T follicular helper cell (primary cell): ENCODE data around the gene LCN2.
A peak's percentile ranks its signal among the peaks of the same experiment; 100 is the strongest.

Experiments used
- DNase-seq: peaks from one replicate; pipeline ENCODE4 v3.0.0-alpha.2; 2020; ENCODE audit warnings: low read depth

Gene LCN2

DNA sequence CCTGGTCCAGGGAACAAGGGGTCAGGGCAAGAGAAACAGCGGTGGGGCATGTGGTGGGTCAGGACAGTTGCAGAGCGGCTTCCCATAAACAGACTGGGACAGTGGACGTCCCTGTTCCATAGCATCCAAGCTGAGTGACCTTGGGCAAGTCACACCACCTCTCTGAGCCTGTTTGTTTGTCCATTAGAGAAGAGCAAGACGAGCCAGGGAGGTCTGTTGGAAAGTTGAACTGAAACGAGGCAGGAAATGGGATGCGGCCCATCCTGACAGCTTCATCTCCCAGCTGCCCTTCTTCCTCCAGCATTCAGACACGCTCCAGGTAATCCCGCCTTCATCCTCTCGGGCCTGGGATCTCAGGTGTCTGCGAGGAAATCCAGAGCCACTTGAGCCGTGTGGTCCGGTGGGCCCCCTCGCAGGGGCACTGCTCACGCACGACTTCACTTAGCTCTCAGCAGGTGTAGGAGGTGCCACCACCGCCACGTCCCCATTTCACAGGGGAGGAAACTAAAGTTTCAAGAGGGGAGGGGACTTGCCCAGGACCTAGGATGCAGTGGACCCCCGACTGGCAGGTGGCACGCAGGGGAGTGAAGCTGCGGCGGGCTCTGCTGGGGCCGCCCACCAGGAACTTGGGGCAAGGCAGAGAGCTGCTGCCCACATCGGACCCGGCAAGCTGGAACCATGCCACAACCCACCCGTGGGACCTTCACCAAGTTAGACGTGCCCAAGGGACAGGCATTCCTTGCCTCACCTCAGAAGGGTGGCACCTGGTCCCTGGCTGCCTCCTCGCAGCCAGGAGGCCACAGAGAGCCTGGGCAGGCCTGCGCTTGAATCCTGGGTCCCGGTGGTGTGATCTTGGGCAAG is 34.7 kb upstream of the LCN2 start:
- DNase-seq: no peak

DNA sequence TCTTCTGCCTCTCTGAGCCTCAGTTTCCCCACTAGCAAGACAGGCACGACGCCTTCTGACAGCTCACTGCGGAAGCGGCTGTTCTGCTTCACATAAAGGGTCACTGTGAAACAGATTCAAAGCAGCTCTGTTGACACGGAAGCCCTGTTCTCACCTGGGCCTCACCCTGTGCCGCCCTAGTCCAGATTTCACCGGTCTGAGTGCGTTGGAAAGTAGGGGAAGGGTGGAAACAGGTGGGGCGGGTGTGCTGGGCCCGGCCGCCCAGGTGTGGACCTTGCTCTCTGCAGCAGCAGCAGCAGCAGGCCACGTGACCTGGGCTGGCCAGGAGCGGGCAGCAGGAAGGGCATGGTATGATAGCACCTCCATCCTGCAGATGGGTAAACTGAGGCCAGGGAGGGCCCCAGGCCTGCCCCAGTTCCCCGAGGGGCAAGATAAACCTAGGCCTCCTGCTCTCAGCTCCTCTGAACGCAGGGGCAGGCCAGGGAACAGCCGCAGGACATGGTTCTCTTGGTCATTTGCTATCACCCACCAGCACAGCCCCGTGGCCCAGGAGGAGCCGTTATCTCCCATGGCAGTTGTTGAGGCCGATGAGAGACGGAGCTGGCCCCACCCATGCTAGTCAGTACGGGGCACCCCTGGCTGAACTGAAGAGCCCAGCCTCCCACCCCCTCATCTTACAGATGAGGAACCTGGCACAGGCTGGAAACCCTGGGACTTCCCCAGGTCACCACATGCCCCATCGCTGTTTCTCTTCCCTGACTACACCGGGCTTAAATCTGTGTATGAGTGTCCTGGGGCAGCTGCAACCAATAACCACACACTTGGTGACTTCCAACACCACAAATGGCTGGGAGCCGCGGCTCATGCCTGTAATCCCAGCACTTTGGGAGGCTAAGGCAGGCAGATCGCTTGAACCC is 33.8 kb upstream of the LCN2 start:
- no peak for DNase-seq

DNA sequence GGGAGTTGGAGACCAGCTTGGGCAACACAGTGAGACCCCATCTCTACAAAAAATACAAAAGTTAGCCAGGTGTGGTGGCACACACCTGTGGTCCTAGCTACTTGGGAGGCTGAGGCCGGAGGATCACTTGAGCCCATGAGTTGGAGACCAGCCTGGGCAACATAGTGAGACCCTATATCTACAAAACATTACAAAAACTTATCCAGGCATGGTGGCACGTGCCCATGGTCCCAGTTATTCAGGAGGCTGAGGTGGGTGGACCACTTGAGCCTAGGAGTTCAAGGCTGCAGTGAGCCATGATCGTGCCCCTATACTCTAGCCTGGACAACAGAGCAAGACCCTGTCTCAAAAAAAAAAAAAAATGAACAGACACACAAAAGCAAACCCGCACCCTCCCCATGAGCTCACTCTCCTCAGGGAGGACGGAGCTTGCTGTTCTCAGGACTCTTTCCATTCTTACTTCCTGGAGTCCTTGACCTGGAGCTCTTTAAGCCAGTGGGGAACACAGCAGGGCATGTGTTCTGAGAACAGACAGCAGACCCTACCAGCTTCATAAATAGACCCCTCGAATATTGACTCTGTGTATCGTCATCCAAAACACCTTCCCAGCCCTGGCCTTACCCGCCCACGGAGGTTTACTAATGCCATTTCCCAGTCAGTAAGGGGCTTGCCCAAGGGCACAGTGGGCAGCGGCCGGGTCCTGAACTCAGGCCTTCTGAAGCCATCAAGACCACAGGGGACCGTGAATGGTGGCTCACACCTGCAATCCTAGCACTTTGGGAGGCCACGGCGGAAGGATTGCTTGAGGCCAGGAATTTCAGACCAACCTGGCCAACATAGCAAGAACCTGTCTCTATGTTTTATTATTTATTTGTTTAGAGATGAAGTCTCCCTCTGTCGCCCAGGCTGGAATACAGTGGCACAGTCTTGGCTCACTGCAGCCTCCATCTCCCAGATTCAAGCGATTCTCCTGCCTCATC is 32.9 kb upstream of the LCN2 start:
- DNase-seq: no peak

DNA sequence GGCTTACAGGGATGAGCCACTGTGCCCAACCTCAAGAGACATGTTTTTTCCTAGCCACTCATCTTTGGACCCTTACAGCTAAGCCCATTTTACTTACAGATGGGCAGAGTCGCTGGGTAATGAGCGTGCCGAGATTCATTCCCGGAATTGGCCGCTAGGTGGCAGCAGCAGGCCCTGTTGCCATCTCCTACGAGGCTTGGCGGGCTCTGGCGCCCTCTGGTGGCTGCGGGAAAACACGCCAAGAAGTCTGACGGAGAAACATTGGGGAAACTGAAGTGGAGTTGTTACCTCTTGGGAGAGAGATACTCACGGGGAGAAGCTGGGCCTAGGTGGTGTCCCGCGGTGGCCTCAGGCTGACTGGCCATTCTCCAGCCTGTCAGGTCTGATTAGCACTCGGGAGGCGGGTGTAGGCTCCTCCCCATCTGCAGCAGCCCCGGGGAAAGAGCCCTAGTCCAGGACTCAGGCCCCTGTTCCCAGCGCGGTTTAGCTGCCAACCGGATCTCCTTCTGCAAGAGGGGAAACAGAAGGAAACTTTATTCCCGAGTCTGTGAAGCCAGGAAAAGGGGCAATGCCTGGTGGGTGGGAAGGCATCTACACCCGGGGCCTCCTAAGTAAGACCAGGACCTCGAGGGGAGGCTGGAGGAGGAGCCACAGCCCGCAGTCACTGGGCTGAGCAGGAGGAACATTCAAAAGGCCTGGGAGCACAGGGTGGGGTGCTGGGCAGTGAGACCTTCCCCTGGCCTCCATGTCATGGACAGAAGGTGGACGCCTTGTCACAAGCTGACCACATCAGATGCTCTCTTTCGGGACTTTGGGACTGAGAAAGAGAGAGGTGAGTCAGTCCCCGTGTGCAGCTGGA is 31.4 kb upstream of the LCN2 start:
- DNase-seq: peak; percentile 93

DNA sequence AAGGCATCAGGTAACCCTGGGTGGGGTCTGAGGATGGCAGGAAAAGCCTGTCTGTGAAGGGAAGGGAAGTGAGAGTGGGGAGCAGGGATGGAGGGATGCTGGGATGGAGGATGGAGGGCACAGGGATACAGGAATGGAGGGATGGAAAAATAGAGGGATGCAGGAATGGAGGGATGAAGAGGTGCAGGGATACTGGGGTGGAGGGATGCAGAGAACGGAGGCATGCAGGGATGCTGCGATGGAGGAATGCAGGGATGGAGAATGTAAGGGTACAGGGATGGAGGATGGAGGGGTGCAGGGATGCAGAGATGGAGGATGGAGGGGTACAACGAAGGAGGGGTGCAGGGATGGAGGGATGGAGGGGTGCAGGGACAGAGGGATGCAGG is 30.8 kb upstream of the LCN2 start:
- no peak for DNase-seq

DNA sequence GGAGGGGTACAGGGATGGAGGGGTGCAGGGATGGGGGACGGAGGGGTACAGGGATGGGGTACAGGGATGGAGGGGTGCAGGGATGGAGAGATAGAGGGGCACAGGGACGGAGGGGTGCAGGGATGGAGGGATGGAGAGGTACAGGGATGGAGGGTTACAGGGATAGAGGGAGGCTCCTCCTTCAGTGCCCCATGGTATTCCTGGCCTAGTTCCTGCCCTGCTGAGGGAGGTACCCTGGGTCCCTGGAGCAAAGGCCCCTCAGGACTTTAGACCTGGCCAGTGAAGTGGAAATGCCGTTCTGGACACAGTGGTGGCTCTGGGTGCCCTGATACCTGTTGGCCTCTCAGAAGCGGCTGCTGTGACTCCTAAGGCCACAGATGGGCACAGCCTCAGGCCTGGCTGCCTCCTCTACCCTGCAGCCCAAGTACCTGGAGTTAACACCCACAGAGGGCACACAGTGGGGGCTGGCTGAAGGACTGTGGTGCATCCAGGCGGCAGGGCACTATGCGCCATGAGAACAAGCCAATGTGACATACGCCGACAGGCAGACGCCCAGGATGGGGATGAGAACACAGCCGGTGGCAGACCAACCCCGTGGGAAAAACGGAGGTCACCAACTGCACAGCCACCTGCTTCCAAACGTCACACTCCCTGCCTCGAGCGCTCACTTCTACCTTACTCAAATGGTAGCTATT is 30.1 kb upstream of the LCN2 start:
- DNase-seq: no peak

DNA sequence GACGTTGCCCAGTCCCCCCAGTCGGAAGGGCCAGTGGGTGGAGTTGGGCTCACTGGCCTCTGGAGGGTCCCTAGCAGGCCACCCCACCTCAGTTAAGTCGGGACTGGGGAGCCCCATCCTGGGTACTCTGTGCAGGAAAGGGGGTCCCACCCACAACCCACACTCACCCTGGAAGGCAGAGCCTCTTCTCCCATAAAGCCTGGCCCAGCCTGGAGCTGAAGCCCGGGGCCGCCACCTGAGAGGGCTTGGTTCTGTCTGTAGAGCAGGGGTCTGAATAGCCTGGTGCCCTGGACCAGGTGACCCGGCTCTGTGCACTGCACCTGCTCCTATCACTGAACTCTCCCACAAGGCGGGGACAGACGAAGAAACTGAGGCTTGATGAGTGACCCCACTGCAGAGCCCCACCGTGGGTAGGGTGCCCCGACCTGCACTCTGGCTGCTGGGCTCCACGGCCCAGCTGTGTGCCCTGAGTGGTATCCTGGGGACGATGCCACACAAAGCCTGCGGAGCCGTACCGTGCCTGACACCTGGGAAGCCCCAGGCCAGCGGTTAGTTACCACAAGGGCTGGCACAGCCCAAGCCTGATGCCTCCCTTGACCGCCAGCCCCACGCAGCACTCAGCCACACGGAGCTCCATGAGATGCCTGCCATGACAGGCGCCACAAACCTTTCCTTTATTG is 29.1 kb upstream of the LCN2 start:
- DNase-seq: no peak

DNA sequence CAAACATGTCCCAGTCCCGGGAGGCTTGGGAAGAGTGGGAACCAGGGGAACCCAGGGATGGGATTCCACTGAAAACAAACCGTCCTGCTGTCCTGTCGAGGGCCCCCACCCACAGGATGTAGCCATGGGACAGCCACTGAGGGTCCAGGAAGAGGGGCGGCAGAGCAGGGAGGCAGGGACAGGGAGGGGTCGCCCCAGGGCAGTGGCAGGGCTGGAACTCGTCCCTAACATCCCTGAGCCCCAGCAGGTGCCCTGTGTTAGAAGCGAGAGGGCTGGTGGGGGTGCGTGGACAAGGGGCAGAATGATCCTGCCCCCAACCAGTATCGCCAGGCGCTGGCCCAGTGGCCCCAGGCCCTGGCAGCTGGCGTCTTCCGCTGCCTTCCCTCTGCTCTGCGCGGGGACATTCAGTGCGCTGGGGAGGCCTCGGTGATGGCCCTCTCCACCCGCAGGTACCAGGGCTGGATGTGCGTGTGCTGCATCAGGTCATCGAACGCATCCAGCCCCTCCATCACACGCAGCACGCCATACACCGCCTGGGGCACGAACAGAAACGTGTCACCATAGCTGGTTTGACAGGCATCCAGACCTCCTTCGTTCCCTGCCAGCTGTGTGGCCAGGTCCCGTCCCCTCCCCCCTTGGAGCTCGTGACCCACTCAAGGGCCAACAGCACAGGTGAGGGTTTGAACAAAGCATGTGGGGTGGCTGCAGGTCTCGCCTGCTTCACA is 28.4 kb upstream of the LCN2 start:
- no peak for DNase-seq

DNA sequence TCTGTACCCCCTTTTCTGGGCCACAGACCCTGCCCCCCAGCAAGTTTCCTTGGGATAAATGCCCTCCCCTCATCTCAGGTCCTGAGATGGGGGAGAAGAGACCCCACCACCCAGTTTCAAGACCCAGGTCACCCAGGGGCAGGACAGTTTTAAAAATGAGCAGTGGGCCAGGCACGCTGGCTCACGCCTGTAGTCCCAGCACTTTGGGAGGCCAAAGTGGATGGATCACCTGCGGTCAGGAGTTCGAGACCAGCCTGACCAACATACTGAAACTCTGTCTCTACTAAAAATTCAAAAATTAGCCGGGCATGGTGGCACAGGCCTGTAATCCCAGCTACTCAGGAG is 27.8 kb upstream of the LCN2 start:
- no peak for DNase-seq

DNA sequence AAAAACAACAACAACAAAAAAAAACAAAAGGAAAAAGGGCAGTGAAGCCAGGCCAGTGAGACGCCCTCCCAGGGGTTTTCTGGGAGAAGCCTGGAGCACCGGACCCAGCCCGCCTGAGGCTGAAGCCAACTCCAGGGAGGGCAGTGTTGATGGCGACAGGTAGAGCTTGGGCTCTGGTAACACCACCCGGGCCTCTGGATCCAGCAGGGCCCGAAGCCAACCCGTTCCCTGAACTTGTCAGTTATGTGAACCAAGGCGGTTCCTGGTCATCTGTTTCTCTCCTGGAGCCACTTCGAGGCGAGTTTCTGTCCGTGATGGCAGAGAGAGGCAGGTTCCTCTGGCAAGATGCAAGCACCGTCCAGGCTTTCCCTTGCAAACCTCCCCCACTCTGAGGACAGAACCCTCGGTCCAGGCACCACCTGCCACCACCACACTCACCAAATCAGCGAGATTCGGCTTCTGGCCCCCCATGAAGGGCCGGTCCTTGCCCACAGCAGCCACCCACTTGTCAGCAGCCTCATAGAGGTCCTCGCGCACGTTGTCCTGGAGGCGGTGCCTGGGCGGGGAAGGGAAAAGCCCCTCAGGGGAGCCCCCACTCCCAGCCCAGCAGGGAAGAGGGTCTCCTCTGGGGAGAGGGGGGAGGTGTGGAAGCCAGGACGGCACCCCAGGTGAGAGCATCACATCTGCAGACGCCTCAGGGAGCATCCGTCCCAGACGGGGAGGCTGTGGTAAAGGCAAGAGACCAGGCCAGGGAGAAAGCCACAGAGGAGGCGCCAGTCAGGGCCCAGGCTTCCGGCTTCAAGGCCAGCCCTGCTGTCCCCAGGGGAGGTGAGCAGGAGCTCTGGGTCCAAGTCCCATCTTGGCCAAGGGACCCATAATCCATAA is 27.1 kb upstream of the LCN2 start:
- DNase-seq: no peak

DNA sequence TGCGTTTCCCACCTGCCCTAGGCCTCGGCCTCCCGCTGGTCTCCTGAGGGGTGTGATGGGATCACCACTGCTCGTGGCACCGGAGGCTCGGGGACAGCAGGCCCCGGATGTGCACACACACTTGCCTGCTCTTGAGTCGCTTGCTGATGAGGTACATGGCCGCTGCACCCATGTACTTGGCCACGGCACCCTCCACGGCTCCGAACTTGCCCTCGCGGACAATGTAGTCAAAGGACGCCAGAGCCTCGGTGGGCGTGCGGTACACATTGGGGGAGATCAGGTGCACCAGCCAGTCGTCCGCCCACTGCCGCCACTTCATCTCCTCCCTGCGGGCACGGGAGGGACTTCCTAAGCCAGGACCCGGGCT is 26.5 kb upstream of the LCN2 start:
- DNase-seq: no peak

DNA sequence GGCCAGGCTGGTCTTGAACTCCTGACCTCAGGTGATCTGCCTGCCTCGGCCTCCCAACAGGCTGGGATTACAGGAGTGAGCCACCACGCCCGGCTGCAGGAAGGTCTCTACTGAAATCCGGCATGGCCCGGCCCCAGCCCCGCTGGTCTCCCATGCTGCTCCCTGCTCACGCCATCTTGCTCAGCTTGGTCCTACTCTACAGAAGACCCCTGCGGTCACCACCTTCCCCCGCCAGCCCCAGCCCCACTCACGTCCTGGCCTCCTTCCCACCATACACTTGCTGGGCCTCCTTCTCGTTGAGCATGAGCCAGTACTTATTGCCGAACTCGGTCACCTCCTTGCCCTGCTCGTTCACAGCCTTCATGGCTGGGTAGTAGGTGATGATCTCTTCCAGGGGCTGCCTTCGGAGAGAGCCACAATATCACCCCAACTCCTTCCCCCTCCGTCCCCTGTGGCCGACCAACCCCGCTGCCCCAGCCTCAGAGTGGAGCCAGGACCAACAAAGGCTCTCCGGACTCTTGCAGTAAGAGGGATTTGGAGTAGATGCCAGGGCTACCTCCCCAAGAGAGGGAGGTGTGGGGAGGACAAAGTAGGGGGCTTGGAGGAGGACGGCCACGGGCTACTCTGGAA is 25.7 kb upstream of the LCN2 start:
- DNase-seq: no peak

DNA sequence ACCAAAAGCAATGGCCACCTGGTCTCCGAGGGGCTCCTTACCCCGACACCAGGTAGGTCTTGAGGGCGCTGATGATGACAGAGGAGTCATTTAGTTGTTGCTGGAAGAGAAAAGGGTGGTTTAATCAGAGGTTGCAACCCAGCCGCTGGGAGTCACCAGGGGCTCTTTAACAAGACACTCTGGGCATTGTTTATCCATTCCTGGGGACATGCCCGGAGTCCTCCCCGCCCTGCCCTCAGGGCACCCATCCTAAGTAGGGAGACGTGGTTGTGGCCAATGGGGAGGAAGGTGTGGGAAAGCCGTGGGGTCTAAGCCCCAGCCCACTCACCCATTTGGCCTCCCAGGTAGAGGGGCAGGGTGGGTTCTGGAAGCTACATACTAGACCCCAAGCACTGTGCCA is 24.8 kb upstream of the LCN2 start:
- no peak for DNase-seq

DNA sequence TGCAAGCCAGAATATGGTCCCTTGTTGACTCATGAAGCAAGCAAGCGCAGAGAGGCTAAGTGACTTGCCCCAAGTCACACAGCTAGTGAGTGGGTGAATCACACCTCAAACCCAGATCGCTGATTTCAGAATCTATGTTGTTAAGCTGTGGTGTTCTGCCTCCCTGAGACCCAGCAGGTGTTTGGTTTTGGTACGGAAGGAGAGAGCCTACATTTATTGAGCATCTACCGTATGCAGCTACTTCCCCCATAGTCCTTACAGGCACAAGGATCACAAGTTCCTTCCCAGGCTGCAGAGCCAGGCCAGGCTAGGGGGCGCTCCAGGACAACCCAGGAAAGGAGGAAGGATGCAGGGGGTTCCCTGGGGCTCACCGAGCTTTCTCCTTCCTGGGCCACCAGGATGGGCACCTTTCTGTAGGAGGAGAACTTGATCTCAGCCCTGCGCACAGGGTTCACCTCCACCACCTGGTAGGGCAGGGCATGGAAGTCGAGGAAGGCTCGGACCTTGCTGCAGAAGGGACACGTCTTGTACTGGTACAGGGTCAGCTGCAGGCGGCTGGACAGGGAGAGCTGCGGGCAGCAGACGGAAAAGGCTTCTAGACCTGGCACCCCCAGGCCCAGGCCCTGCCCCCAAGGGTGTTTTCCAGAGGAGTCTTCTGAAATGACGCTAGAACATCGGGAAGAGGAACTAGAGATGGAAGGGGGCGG is 24.2 kb upstream of the LCN2 start:
- DNase-seq: no peak

DNA sequence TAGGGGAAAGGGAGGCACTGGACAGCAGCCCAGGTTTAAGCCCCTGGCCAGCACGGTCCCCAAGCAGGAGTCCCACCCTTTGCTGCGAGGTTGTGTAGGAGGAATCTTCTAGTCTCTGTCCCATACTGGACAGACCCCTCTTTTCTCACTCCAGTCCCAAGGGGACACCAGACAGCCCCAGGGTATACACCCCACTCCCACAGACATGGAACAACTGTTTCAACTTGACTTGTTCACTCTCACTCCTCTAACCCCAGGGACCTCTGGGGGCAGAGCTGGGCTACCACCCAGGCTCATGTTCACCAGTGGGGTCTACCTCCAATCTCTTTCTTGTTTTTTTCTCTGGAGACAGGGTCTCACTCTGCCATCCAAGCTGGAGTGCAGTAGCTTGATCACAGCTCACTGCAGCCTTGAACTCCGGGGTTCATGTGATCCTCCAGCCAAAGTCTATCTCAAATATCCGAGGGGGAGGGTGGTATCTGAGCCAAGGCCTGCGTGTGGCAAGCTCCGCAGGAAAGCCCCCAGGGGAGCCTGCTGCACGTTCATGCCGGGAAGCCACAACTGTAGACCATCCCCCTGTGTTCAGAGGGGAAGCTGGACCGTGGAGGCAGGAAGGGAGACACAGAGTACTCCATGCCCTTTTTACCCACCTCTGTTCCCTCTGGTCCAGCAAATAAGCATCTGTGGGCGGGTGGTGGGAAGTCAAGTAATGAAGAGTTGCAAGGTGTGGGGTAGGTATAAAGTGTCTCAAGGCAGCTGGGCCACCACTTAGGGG is 23.5 kb upstream of the LCN2 start:
- DNase-seq: no peak

DNA sequence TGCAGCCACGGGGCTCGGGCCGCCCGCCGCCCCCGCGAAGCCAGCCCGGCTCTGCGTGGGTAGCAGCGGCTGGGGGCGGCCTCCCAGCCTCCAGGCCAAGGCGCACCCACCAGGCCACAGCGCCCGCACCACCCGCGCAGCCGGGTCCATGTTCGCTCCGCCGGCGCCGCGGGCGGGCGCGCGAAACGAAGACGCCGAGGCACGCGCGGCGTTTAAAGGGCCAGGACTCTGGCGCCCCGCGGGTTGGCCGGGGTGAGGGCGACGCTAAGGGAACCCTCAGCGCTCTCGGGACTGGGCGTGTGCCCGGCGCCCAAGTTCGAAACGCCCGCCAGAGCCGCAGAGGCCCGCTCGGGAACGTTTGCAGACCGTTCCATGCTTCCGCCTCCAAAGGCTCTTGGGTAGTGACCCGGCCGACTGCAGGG is 21.7 kb upstream of the LCN2 start, which contains the start of gene PTGES2:
Gene PTGES2, minus strand, starts transcription at position 162 of the 422 bp plus-strand sequence. Its CDS starts 12 bp downstream, at position 150.
- peak; percentile 73 for DNase-seq
